Femur (tissue), 1 donor: ENCODE data around the gene PCDHA13.
"Not testable (repeated sequence)": the region's sequence is repeated elsewhere in the genome, so short reads cannot be mapped to it uniquely, and the experiment has no call there.

Experiments
- DNase-seq: peaks from one replicate; pipeline ENCODE4 v3.0.0-alpha.2; 2017

Gene PCDHA13

DNA sequence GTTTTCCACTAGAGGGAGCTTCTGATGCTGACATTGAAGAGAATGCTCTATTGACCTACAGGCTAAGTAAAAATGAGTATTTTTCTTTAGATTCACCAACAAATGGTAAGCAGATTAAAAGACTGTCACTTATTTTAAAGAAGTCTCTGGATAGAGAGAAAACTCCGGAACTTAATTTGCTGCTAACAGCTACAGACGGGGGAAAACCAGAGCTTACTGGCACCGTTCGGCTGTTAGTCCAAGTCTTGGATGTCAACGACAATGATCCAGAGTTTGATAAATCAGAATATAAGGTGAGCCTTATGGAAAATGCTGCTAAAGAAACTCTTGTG lies 12.4 kb upstream of the PCDHA13 start:
- no peak for DNase-seq

DNA sequence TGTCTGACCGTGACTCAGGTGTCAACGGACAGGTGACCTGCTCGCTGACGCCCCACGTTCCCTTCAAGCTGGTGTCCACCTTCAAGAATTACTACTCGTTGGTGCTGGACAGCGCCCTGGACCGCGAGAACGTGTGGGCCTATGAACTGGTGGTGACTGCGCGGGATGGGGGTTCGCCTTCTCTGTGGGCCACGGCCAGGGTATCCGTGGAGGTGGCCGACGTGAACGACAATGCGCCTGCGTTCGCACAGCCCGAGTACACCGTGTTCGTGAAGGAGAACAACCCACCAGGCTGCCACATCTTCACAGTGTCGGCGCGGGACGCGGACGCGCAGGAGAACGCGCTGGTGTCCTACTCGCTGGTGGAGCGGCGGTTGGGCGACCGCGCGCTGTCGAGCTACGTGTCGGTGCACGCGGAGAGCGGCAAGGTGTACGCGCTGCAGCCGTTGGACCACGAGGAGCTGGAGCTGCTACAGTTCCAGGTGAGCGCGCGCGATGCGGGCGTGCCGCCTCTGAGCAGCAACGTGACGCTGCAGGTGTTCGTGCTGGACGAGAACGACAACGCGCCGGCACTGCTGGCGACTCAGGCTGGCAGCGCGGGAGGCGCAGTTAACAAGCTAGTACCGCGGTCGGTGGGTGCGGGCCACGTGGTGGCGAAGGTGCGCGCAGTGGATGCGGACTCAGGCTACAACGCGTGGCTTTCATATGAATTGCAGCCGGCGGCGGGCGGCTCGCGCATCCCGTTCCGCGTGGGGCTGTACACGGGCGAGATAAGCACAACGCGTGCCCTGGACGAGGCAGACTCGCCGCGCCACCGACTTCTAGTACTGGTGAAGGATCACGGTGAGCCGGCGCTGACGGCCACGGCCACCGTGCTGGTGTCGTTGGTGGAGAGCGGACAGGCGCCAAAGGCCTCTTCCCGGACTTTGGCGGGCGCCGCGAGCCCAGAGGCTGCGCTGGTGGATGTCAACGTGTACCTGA lies 11.4 kb upstream of the PCDHA13 start:
- DNase-seq = no peak

DNA sequence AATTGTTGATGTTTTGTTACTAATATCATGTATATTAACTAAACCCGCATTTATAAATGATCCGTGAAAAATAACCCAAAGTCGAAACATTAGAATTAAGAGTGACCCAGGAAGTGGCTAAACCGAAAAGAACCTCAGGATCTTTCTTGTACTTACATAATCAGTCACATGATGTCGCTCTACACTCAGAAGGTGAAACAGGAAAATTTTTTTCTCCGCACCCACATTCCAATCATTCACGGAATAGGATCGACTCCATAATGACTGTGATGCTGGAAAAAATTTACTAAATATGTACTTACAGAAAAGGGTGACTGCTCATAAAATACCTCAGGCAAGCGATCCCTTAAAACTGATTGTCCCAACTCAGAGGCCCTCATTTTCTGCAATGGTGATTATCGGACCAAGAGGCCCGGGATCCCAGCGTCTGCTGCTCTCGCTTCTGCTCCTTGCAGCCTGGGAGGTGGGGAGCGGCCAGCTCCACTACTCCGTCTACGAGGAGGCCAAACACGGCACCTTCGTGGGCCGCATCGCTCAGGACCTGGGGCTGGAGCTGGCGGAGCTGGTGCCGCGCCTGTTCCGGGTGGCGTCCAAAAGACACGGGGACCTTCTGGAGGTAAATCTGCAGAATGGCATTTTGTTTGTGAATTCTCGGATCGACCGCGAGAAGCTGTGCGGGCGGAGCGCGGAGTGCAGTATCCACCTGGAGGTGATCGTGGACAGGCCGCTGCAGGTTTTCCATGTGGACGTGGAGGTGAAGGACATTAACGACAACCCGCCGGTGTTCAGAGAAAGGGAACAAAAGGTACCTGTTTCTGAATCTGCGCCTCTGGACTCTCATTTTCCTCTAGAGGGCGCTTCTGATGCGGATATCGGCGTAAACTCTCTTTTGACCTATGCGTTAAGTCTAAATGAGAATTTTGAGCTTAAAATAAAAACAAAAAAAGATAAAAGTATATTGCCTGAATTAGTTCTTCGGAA lies 6.5 kb upstream of the PCDHA13 start, which contains the start of gene PCDHA12:
TSS of gene PCDHA12 (plus strand) at position 224 of the 981 bp plus-strand sequence. CDS start at position 389, 165 bp downstream.
- no peak for DNase-seq

DNA sequence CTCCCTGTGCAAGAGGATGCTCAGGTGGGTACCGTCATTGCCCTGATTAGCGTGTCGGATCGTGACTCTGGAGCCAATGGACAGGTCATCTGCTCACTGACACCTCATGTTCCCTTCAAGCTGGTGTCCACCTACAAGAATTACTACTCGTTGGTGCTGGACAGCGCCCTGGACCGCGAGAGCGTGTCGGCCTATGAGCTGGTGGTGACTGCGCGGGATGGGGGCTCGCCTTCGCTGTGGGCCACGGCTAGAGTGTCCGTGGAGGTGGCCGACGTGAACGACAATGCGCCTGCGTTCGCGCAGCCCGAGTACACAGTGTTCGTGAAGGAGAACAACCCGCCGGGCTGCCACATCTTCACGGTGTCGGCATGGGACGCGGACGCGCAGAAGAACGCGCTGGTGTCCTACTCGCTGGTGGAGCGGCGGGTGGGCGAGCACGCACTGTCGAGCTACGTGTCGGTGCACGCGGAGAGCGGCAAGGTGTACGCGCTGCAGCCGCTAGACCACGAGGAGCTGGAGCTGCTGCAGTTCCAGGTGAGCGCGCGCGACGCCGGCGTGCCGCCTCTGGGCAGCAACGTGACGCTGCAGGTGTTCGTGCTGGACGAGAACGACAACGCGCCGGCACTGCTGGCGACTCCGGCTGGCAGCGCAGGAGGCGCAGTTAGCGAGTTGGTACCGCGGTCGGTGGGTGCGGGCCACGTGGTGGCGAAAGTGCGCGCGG lies 5.2 kb upstream of the PCDHA13 start:
- not testable (repeated sequence) for DNase-seq

DNA sequence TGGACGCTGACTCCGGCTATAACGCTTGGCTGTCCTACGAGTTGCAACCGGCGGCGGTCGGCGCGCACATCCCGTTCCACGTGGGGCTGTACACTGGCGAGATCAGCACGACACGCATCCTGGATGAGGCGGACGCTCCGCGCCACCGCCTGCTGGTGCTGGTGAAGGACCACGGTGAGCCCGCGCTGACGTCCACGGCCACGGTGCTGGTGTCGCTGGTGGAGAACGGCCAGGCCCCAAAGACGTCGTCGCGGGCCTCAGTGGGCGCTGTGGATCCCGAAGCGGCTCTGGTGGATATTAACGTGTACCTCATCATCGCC lies 4.7 kb upstream of the PCDHA13 start:
- no peak for DNase-seq

DNA sequence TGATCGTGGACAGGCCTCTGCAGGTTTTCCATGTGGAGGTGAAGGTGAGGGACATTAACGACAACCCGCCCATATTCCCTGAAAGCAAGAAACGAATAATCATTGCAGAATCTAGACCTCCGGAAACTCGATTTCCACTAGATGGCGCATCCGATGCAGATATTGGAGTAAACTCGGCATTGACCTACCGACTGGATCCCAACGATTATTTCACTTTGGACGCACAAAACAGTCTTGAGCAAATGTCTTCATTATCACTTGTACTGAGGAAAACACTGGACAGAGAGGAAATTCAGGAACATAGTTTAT lies 621 bp downstream of the PCDHA13 start:
- DNase-seq = no peak

DNA sequence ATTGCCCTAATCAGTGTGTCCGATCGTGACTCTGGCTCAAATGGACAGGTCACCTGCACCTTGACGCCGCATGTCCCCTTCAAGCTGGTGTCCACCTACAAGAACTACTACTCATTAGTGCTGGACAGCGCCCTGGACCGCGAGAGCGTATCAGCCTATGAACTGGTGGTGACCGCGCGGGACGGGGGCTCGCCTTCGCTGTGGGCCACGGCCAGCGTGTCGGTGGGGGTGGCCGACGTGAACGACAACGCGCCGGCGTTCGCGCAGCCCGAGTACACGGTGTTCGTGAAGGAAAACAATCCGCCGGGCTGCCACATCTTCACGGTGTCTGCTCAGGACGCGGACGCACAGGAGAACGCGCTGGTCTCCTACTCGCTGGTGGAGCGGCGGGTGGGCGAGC lies 1.4 kb downstream of the PCDHA13 start:
- DNase-seq = no peak

DNA sequence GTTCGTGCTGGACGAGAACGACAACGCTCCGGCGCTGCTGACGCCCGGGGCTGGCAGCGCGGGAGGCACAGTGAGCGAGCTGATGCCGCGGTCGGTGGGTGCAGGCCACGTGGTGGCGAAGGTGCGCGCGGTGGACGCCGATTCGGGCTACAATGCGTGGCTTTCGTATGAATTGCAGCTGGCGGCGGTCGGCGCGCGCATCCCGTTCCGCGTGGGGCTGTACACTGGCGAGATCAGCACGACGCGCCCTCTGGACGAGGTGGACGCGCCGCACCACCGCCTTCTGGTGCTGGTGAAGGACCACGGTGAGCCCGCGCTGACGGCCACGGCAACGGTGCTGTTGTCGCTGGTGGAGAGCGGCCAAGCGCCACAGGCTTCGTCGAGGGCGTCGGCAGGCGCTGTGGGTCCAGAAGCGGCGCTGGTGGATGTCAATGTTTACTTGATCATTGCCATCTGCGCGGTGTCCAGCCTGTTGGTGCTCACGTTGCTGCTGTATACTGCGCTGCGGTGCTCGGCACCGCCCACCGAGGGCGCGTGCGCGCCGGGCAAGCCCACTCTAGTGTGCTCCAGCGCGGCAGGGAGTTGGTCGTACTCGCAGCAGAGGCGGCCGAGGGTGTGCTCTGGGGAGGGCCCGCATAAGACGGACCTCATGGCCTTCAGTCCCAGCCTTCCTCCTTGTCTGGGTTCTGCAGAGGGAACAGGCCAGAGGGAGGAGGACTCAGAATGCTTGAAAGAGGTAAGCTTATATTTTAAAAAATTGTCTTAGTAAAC lies 2.2 kb downstream of the PCDHA13 start:
- DNase-seq = no peak

DNA sequence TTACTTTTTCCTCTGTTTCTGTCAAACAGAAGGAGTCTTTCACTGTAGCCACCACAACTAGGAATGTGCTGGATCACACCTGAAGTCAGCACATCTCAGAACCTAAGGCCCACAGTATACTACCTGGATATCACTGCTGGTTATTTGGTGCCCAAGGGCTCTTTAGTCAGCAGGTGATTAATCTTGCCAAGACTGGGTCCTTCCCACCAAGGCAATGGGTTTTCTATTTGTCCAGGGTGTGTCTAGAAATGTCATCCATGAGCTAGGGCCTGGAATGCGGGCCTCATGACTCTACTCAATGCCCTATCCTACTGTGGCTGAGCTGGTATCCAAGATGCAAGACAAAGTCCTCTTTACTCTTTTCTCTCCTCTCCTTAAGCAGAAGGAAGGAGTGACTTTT lies 34.4 kb downstream of the PCDHA13 start:
- DNase-seq = no peak

DNA sequence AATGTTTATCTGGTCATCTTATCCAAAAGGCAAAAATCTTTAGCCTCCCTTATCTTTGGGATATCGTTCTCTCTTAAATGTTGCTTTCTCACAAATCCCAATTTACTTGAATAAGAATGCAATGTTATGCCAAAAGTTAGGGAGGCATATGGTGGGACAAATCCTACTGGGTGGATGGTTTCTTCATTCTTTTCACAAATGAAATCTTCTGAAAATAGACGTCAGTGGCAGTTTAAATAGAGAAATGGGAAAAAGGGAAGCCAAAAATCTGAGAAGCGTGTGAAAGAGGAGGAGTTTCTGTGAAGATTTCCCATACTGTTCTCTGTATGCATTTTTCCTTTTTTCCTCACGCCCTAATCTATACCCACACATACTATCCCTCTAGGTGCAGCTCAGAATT lies 41.7 kb downstream of the PCDHA13 start:
- no peak for DNase-seq

DNA sequence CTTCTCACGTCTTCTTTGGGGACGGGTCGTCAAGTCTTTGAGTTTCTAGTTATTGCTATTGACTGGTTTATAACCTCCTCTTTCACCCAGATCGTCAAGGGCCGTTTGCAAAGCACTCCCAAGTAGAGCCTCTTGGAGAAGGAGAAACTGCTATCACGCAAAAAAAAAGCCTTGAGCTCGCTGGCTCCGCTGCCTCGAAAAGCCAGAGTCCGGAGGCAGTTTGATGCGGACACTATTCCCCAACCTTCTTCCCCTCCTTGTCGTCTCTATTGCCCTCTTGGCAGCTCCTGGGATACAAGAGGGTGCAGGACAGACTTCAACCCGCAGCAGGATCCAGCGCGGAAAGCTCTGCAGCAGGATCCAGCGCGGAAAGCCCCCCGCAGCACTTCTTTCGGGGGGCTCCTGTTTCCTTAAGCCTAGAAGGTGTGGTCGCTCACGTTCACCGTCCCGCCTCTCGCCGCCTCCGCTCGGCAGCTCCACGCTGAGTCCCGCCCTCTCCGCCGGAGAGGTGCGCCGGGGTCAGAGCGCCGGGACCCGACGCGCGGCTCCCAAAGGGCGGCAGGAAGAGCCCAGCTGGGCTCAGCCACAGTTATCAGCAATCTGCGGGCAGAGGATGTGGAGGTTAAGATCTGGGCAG lies 44.0 kb downstream of the PCDHA13 start, which contains the start of gene PCDHAC1:
TSS of gene PCDHAC1 (plus strand) at position 494 of the 637 bp plus-strand sequence. CDS start 594 bp downstream, outside the sequence.
- no peak for DNase-seq

DNA sequence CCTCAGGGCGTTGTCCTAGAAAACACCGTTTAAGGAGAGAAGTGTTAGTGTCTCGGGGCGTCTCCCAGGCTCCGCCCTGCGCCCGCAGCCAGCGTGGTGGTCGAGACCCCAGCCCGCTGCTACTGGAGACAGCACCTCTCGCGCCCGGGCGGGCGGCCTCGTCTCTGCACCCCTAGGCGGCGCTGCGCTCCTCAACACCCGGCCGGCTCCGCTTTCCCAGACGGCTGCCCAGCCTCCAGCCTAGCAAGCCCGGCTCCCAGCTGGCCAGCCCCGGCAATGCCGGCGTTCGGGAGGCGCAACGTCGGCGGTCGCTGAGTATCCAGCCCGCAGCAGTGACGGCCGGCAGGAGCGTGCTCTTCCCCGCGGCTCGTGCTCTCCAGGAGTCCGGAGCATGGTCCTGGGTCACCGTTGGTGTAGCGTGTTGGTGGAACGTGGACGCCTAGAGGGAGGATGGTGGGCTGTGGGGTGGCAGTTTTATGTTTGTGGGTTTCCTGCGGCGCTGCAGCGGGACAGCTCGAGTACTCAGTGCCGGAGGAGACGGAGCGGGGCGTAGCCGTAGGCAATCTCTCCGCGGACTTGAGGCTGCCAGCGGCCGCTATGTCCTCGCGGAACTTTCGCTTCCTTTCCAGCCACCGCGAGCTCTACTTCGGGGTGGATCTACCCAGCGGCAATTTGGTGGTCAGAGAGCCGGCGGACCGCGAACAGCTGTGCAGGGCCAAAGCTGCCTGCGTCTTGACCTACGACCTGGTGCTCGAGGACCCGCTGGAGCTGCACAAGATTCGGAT lies 44.7 kb downstream of the PCDHA13 start:
- peak; percentile 80 for DNase-seq

DNA sequence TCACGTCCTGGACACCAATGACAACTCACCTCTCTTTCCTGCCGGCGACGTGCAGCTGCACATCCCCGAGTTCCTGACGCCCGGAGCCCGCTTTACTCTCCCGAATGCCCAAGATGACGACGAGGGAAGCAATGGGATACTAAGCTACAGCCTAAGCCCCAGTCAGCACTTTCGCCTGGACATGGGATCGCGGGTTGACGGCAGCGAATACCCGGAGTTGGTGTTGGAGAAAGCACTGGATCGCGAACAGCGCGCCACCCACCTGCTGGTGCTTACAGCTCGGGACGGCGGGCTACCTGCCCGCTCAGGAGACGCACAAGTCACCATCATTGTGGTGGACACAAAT lies 45.3 kb downstream of the PCDHA13 start:
- DNase-seq = no peak
